Measurements from ENCODE around the gene CTNND2. TPM values are rescaled to one million over a fixed set of nuclear protein-coding genes. Genes with fewer than 3 reads are reported as not detected.

The CTNND2 gene
- polyA plus RNA-seq, 1 donor = 0.75 TPM

DNA sequence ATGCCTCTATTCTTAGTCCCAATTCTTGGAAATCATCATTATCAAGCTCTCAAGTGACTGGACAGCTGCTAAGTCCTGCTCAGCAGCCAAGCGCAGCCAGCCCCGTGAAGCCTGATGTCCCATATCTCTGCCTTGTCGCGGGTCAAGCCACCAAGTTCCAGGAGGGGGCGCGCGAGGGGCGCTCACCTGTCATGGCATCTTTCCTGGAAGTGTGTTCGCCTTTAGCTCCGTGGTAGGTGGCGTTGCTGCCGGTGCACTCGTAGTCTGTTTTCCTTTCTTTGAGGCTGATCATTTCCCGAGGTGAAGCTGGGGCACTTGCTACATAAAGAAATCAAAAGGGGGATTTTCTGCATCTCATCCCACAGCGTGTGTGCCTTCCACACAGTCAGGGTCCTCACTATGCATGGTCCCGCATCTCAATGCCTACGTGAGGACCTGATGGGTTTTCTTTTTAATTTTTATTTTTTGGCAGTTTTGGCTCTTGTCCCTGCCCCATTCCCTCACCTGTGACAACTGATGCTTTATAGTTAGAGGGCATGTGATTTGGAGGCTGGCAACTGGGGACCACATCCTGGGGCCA lies 916.2 kb downstream of the CTNND2 start:
- DNase-seq (ENCODE audit: low read depth) = no peak

DNA sequence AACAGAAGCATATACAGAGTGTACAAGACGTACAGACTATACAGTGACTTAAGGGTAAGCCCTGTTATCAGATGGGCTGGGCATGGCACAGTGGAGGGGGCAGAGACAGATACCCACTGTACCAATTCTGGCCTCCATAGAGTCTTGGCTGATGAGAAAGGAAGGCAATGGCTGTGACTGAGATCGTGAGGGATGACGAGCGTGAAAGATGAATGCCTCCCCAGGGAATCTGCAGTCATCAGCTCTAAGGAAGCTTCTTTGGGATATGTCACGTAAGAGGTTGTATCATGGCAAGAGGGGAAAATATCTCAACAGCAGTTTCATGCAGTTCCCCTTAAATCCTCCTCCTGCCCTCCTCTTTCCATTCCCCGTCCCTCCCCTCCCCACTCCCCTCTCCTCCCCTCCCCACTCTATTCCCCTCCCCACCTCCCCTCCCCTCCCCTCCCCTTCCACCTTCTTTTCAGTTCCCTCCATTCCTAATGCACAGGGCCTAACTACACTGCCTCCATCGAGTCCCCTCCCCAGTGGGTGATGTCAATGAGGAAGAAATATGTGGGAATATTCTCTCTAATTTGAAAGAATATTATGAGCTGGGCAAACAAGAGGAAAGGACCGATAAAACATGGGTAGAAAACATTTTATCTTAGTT lies 916.8 kb downstream of the CTNND2 start:
- no peak for DNase-seq (ENCODE audit: low read depth)

DNA sequence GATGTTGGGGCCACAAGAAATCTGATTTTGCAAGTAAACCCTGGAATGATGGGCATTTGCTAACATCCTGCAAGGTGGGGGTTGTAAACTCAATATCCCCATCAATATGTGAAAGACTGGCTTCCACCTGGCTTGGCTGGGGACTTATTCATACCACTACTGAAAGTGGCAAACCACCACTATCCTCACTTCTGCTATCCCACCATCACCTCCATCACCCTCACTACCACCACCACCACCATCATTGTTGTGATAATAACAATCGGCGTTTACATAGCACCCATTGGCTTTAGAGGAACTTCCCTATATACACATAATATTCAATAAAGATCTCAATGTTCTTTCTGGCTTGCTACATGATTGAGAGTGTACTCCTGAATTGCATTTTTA lies 918.5 kb downstream of the CTNND2 start:
- DNase-seq (ENCODE audit: low read depth) = no peak

DNA sequence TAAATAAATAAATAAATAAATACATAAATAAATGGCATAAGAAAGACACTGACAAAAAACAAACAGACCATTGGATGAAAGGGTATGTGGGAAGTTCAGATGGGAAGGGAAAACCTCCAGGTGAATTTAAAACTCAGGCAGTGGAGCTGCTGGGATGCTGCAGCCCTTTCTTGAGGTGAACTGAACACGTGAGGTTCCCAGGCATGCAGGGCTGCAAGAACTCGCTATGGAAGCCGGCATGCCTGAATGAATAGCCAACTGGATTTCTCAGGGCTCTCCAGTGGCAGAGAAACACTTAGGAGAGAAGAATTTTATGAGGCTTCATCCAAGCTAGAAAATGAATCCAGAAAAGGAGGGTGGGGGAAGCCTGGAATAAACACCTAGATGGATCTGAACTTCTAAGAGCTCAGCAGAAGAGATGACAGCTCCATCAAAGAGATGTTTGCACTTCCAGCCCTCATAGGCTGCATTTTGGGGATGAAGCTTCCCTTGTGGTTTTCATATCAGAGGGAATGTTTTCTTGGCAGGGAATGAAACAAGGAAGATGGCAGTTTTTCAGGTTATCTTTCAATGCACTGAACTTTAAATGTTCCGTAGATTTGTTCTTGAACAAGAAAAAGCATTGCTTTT lies 919.0 kb downstream of the CTNND2 start:
- no peak for DNase-seq (ENCODE audit: low read depth)

DNA sequence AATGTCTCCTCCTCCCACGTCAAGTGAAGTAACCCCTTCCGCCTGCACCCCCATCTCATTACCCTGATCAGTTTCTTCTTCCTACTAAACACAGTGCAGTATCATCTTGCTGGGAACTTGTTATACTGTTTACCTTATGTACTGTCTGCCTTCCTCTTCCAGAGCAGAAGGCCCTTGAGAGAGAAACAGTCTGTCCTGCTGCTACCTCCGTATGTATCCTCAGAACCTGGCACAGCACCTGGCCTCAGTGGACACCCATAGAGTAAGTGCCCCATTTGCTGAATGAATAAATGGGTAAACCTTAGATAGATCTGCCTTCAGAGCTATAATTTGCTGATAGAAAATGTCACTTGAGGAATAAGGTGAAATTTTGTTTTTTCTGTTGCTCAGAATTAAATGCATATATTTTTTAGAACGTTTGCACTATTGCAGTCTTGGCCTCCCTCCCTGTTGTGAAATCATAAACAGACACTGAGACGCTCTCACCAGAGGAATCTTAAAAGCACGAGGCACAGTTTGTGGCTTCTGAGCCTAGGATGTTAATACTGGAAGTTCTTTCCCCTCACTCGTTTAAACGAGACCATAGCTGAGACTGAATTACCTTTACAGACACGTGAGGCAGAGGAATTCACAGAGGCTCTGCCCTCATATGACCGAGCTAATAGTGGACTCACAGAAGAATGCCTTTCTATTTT lies 920.1 kb downstream of the CTNND2 start:
- no peak for DNase-seq (ENCODE audit: low read depth)

DNA sequence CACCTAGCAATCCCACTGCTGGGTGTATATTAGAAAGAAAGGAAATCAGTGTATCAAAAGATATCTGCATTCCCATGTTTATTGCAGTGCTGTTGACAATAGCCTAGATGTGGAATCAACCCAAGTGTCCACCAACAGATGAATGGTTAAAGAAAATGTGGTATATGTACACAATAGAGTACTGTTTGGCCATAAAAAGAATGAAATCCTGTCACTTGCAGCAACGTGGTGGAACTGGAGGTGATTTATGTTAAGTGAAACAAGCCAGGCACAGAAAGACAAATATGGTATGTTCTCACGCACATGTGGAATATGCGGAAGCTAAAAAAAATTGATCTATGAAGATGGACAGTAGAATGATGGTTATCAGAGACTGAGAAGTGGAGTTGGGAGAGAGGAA lies 921.6 kb downstream of the CTNND2 start:
- DNase-seq (ENCODE audit: low read depth) = no peak

DNA sequence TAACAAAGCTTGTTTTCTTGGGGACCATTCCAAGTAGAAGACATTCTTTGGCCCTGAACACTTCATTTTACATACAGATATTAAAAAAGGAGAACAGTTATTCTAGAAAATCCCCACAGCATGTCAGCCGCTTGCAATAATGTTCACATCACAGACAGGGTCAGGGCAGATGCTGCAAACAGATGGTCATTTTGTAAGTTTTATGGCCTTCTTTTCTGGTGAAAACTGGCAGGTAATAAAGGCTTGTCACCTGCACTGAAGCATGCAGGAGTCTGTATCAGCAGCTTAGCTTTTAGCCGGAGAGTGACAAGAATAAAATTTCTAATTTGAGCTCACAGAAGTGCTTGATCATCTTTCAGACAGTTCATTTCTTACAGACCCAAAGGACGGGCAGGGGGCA lies 922.3 kb downstream of the CTNND2 start:
- no peak for DNase-seq (ENCODE audit: low read depth)

DNA sequence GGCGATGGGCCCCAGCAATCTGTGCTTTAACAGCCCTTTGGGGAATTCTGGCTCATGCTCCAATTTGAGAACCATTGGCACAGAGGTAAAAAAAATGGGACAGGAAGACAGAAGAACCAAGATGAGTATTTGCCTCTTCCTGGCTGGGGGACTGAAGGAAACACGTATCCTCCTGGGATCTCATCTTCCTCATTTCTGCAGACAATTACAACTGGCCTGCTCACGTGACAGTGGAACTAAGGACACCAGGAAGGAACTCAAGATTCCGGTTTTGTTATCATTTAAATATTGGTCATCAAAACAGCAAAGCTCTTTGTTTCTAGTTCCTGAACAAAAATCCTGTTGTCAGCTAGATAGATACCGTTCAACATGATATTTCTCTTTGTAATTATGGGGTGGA lies 927.2 kb downstream of the CTNND2 start:
- DNase-seq (ENCODE audit: low read depth) = no peak

DNA sequence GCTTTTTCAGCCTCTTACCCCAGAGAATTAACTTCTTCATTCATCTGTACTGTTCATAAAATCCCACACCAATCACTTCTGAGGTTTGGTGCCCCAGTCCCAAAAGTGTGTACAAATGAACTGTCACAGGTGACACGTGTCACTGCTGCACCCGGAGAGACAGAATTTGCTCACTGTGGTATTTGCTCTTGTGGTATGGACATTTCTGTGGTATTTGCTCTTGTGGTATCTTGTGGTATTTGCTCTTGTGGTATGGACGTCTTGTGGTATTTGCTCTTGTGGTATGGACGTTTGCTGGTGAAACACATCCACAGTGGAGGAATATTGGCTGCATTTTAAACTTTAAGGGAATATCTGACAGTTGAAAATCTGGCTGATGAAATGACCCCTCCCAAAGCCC lies 928.3 kb downstream of the CTNND2 start:
- no peak for DNase-seq (ENCODE audit: low read depth)

DNA sequence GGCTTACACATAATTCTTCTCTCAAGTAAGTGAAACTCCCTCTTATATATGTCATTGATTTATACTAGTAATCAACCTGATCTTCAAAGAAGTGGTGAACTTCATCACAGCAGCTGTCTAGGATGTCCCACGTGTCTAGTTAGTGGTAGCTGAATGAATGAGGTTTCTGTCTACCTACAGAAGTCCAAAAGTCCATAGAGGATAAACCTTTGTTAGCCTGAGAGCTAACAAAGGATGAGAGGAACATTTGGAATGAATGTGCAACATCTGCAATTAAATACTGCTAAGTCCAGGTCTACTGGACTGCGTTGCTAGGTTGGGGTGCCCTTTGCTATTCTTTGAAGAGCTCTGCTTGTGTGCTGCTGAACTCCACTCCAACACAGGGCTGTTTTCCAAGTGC lies 929.4 kb downstream of the CTNND2 start:
- DNase-seq (ENCODE audit: low read depth) = no peak

DNA sequence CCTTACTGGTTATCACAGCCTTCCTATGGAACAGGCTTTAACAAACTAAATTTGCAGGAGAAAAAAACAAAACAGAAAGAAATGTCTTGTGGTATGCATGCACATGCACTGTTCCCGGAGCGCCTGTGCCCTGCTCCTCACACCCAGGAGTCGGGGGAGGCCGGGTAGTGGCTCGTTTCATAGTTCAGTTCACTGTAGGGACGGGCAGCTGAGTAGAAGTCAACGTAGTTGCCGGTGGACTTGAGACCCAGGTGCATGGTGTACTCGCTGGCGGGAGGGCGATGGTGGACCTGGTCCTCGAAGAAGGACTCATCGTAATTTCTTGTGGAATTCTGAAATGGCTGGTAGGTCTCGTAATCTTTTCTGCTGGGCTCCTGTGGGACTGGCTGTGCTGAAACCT lies 930.9 kb downstream of the CTNND2 start:
- no peak for DNase-seq (ENCODE audit: low read depth)

DNA sequence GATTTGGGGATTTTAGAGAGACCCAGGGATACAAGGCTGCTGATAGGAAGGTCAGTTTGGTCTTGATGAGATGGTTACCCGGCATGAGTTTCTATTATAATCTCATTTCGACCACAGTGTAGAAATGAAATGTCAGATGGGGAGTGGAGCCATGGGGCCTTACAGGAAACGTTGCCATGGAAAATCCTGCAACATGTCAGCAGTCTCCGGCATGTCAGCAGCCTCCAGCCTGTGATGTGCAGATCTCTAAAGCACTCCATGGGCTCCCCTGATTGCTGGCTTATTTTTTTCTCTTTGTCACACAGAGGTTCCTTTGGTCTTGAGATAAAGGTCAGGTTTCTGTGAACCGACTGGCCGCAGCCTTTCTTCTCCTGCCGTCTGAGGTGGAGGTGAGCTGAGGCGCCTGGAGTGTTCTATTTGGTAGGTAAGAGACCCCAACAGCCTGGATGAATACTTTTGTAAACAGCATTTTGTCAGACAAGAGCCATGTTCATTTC lies 934.5 kb downstream of the CTNND2 start:
- no peak for DNase-seq (ENCODE audit: low read depth)

DNA sequence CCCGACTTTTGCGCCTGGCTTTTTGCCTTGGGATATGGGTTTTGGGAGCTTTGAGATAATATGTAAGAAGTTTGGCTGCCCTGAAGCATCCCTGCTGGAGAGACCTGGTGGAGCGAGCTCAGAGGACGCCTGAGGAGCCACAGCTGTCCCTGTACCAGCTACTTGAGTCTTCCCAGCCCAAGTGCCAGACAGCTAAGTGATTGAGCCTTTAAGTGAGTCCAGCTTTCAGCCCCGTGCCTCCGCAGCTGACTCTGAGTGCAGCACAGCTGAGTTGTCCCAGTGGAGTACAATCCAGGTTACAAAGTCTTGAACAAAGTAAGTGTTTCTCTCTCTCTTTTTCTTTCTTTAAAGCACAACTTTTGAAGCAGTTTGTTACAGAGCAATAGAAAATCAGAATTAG lies 939.4 kb downstream of the CTNND2 start:
- DNase-seq (ENCODE audit: low read depth) = no peak

DNA sequence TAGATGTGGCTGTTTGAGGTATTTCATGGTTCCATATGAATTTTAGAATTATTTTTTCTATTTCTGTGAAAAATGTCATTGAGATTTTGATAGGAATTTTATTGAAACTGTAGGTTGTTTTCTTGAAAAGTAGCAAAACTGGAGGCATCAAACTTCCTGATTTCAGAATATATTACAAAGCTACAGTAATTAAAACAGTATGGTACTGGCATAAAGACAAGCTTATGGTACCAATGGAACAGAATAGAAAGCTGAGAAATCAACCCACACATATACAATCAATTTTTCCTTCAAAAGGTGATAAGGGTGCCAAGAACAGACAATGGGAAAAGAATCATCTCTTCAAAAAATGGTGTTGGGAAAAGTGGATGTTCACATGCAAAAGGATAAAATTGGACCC lies 945.5 kb downstream of the CTNND2 start:
- DNase-seq (ENCODE audit: low read depth) = no peak

DNA sequence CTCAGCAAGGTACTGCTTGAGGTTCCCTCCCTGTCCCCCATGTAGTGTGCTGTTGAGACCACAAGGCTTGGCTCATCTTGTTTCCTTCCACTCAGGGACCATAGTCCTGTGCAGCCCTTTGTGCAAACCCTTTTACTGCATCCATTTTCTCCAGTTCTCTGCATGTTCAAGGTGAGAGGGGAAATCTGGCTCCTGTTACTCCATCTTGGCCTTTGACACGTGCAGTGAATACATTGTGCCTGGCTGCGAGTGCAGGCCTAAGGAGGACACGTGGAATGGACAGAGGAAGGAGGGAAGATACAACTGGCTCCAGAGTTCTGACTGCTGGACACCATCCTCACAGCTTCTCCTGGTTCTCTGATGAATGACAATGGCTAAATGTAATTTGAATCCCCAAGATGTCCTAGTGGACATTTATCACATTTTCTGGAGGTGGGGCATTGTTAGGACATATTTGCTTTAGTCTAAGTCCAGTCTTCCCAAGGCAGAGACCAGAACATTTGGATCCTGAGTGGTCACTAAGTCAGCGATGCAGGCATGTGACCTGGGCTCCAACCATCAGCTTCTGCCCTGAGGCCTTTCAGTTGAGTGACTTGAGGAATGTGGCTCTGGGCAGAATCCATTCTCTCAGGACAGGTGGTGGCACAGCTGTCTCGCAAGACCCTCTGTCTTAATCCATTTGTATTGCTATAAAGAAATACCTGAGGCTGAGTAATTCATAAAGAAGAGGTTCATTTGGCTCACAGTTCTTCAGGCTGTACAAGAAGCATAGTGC lies 954.2 kb downstream of the CTNND2 start:
- no peak for DNase-seq (ENCODE audit: low read depth)

DNA sequence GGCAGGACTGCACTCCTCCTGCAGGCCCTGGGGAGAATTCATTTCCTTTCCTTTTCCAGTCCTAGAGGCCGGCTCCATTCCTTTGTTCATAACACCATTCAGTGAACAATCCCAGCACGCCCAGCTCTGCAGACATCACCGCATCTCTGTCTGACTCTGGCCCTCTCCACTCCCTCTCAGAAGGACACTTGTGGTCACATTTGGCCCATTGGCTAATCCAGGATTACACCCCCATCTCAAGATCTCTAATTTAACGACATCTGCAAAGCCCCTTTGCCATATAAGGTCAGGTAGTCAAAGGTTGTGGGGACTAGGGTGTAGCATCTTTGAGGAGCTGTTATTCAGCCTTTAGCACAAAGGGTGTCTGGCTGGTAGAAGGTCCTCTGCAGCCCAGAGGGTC lies 958.2 kb downstream of the CTNND2 start:
- DNase-seq (ENCODE audit: low read depth) = no peak

DNA sequence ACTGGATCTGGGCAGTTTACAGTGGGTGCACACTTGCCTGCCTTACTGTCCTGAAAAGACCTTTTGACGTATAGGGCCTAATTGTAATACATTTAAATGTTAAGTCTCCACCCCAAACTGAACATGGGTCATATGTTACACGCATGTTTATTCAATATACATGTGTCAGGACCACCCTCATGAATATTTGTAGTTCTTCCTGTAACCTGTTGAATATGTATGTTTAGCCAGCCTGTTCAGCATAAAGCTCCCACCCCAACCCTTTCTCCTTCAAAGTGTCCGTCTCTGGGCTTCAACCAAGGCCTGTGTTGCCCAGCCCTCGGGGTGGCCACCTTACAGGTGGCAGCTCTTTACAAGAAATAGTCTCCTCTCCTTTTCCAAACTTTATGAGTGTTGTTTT lies 962.3 kb downstream of the CTNND2 start:
- no peak for DNase-seq (ENCODE audit: low read depth)

DNA sequence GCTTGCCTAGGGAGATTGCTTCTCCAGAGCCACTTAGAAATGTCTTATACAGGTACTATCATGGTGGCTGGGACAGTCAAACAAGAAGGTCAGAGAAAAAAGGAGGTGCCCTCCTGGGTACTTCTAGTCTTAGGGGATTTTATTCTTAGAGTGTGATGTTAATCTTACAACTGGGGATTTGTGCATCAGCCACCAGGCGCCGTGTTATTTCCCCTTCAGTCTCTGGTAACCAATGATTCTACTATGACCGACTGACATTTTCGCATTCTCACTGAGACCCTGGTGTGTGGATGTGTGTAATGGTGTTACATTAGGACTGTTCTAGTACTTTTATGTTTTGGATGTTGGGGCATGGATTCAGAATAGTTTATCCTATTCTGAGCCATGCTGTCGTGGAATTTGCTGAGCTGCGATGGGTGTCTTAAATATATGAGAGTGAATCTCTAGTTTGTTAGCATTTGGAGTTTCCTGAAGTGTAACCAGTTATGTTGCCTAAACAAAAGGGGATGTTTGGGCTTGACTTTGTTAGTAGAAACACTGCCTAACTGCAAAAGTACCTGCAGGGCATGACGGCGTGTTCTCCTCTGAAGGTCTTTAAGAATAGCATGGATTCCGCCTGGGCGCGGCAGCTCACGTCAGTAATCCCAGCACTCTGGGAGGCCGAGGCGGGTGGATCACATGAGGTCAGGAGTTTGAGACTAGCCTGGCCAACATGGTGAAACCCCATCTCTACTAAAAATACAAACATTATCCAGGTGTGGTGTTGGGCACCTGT lies 968.0 kb downstream of the CTNND2 start:
- DNase-seq (ENCODE audit: low read depth) = no peak

DNA sequence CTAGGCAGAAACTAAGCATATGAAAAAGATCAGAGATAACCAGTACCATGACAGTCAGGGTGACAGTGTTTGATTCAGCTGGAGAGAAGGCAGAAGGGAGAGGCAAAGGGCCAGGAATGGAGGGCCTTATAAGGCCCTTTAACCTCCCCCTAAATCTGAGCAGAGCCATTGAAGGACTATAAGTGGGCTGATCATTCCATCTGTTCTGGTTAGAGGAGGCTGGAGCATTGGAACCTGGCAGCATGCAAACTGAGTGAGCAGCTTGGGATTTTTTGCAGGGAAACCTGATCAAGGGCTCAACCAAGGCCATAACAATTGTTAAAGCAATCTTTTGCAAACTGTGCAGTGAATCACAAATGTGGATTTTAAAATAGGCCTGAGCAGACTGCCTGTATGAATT lies 968.7 kb downstream of the CTNND2 start:
- DNase-seq (ENCODE audit: low read depth) = no peak

DNA sequence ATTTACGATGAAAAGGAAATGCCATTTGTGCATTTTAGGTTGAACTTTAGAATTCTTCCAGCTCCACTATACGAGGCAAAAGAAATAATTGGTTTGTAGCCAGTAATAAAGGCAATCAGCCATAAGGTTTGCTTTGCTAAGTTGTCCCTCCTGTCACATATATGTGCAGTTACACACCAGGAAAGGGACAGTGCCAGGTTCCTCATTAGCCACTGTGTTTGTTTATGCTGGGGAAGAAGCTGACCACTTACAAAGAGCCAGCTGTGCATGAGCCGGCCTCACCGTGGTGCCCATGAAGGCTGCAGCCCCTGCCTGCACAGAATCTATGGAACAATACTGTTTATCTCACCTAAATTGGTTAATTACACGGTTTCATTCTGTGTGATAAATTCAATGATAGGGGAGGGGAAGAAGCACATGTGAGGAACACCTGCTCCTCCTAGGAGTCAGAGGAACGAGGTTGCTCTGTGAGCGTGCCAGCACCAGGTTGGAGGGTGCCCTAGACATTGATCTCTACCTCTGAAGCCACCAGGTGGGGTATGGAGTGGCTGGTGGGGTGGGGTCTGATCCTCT lies 969.4 kb downstream of the CTNND2 start:
- DNase-seq (ENCODE audit: low read depth) = no peak

DNA sequence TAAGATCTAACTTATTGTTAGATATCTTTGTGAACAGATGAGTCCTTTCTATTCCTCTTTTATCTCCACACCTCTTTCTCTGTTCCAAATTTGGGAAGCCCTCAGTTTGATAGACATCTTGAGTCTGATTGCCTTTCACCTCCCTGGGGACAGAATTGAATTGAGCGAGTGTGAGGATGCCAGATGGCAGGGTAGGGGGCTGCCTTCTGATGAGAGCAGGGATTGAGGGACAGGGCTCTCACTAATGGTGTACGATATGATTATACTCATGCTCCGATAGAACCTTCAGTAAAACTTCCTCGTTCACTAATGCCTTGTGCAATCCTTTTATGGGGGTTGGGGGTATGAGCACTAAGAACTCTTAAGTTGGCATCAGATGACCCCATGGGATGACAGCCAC lies 971.1 kb downstream of the CTNND2 start:
- no peak for DNase-seq (ENCODE audit: low read depth)
